Measurements from ENCODE around the gene OAS2.

DNA sequence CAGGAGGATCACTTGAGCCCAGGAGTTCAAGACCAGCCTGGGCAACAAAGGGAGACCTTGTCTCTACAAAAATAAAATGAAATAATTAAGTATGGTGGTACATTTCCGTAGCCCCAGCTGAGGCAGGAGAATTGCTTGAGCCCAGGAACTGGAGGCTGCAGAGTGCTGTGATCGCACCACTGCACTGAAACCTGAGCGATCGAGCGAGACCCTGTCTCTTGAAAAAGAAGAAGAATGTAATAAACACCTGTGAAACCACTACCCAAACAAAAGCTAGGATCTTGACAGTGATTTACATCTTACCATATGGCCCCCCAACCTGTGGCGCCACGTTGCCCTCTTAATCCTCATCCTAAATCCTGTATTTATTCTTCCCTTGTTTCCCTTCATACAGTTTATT is 72.5 kb downstream of the OAS2 start:
- TF ChIP-seq SIN3A (IDR thresholded peaks at IDR 0.05; ENCODE audit: borderline replicate concordance, insufficient read depth, low read length) (no peak), POLR2AphosphoS5 (IDR thresholded peaks at IDR 0.05; ENCODE audit: low read depth, low read length) (no peak), TAF1 (IDR thresholded peaks at IDR 0.05; ENCODE audit: borderline replicate concordance, insufficient read depth, low read length) (no peak)

All from PFSK-1 (cell line).